Liver (tissue), 9 donors: Measurements from ENCODE around the gene KRTCAP3. TPM values are rescaled to one million over a fixed set of nuclear protein-coding genes. Genes with fewer than 3 reads are reported as not detected.
A peak's percentile ranks its signal among the peaks of the same experiment; 100 is the strongest.

ENCODE experiments used
- DNase-seq: peaks from one replicate; pipeline ENCODE4 v3.0.0-alpha.2; 2017; ENCODE audit warnings: low spot score
- H3K27ac ChIP-seq, 2 donors: one replicate each; pipeline ENCODE4 v1.7.0; 2013; ENCODE audit warnings: inconsistent platforms in 2 of 2, low read length in 2 of 2, control low read depth in 1 of 2, low read depth in 1 of 2, mild to moderate bottlenecking in 1 of 2
- H3K27me3 ChIP-seq, 4 donors: one replicate each; pipeline versions ENCODE4 v1.6.1 to v1.7.0; 2013; ENCODE audit warnings: low read length in 3 of 4, inconsistent platforms in 1 of 4, mild to moderate bottlenecking in 1 of 4, moderate library complexity in 1 of 4; ENCODE audit not compliant: control insufficient read depth in 4 of 4, insufficient read depth in 4 of 4
- H3K36me3 ChIP-seq, 4 donors: one replicate each; pipeline versions ENCODE4 v1.6.1 to v1.7.0; 2013; ENCODE audit warnings: low read length in 3 of 4, mild to moderate bottlenecking in 3 of 4, low read depth in 1 of 4, moderate library complexity in 1 of 4; ENCODE audit not compliant: control insufficient read depth in 4 of 4, insufficient read depth in 3 of 4
- H3K4me1 ChIP-seq, 4 donors: one replicate each; pipeline versions ENCODE4 v1.6.1 to v1.7.0; 2013; ENCODE audit warnings: low read length in 3 of 4, mild to moderate bottlenecking in 3 of 4, moderate library complexity in 1 of 4; ENCODE audit not compliant: control insufficient read depth in 4 of 4, insufficient read depth in 4 of 4
- H3K4me3 ChIP-seq, 3 donors: one replicate each; pipeline versions ENCODE4 v1.6.1 to v1.7.0; 2013; ENCODE audit warnings: low read length in 3 of 3, control low read depth in 1 of 3, low read depth in 1 of 3, mild to moderate bottlenecking in 1 of 3
- H3K9ac ChIP-seq, 2 donors: one replicate each; pipeline ENCODE4 v1.7.0; 2013; ENCODE audit warnings: low read length in 2 of 2, mild to moderate bottlenecking in 2 of 2, moderate library complexity in 2 of 2, control low read depth in 1 of 2, low read depth in 1 of 2
- H3K9me3 ChIP-seq, 4 donors: one replicate each; pipeline versions ENCODE4 v1.6.1 to v1.7.0; 2013; ENCODE audit warnings: low read length in 3 of 4; ENCODE audit not compliant: control insufficient read depth in 4 of 4
- CTCF ChIP-seq: fragments of 150-350 bp; IDR thresholded peaks from 2 replicates; pipeline ENCODE4 v1.5.1; 2017; ENCODE audit warnings: improper control_type of control experiment, low read depth, low read length; ENCODE audit not compliant: missing input control
- EGR1 ChIP-seq, 2 donors: IDR thresholded peaks; 2 replicates each; pipeline ENCODE4 v1.6.1; 2016 to 2018; ENCODE audit warnings: antibody characterized with exemption in 2 of 2, low read depth in 2 of 2
- FOXA1 ChIP-seq: IDR thresholded peaks from 2 replicates; pipeline ENCODE4 v1.6.1; 2016; ENCODE audit warnings: antibody characterized with exemption
- FOXA2 ChIP-seq: IDR thresholded peaks from 2 replicates; pipeline ENCODE4 v1.6.1; 2016; ENCODE audit warnings: antibody characterized with exemption
- GABPA ChIP-seq, 2 donors: IDR thresholded peaks in 1 of 2; conservative IDR thresholded peaks in 1 of 2; 2 replicates each; pipeline ENCODE4 v1.6.1; 2016; ENCODE audit warnings: antibody characterized with exemption in 2 of 2, mild to moderate bottlenecking in 1 of 2, moderate library complexity in 1 of 2
- HNF4A ChIP-seq, 2 donors: conservative IDR thresholded peaks; 2 replicates each; pipeline ENCODE4 v1.6.1; 2016; ENCODE audit warnings: antibody characterized with exemption in 2 of 2, mild to moderate bottlenecking in 2 of 2
- HNF4G ChIP-seq: IDR thresholded peaks from 2 replicates; pipeline ENCODE4 v1.6.1; 2016; ENCODE audit warnings: antibody characterized with exemption
- JUND ChIP-seq, 2 donors: IDR thresholded peaks; 2 replicates each; pipeline ENCODE4 v1.6.1; 2016; ENCODE audit warnings: antibody characterized with exemption in 2 of 2
- NR2F2 ChIP-seq: IDR thresholded peaks from 2 replicates; pipeline ENCODE4 v1.6.1; 2016; ENCODE audit warnings: antibody characterized with exemption
- RAD21 ChIP-seq, 2 donors: IDR thresholded peaks; 2 replicates each; pipeline ENCODE4 v1.6.1; 2016; ENCODE audit warnings: antibody characterized with exemption in 2 of 2, mild to moderate bottlenecking in 2 of 2
- REST ChIP-seq: IDR thresholded peaks from 2 replicates; pipeline ENCODE4 v1.6.1; 2016; ENCODE audit warnings: antibody characterized with exemption, mild to moderate bottlenecking
- RXRA ChIP-seq, 2 donors: IDR thresholded peaks; 2 replicates each; pipeline ENCODE4 v1.6.1; 2017 to 2018; ENCODE audit warnings: antibody characterized with exemption in 2 of 2, mild to moderate bottlenecking in 1 of 2
- SP1 ChIP-seq: IDR thresholded peaks from 2 replicates; pipeline ENCODE4 v1.6.1; 2018; ENCODE audit warnings: antibody characterized with exemption, mild to moderate bottlenecking
- TAF1 ChIP-seq: conservative IDR thresholded peaks from 2 replicates; pipeline ENCODE4 v1.6.1; 2016; ENCODE audit warnings: antibody characterized with exemption, mild to moderate bottlenecking
- YY1 ChIP-seq: IDR thresholded peaks from 2 replicates; pipeline ENCODE4 v1.6.1; 2016; ENCODE audit warnings: antibody characterized with exemption, mild to moderate bottlenecking
- WGBS: extraction: QIAGEN DNeasy Blood & Tissue Kit; methylation state at CpG from one replicate; pipeline ENCODE4 v1.1.7; 2013; 5-methylcytosine and 5-hydroxymethylcytosine counted together
- polyA plus RNA-seq, 2 donors: library from polyadenylated mRNA; stranded (reverse) in 1 of 2; unstranded in 1 of 2; fragments of 200-250 nt in 1 of 2; fragments of >200 nt in 1 of 2; fragmentation: Nextera tagmentation in 1 of 2; extraction: Ambion mirVana in 1 of 2; gene quantifications; one replicate each; pipeline versions ENCODE4 v1.2.1 to v1.2.3, GENCODE V29; 2013 to 2015
- total RNA-seq, 2 donors: library from RNA; depleted of rRNA; stranded (reverse); fragments of >200 nt; gene quantifications; one replicate each; pipeline ENCODE4 v1.2.3, GENCODE V29; 2014
- TF ChIP-seq, protein P1 (sequence below): IDR thresholded peaks from 2 replicates; pipeline ENCODE4 v1.6.1; 2016; ENCODE audit warnings: antibody characterized with exemption
- TF ChIP-seq, protein P2 (sequence below): IDR thresholded peaks from 2 replicates; pipeline ENCODE4 v1.6.1; 2016; ENCODE audit warnings: antibody characterized with exemption
- donor health status: healthy.
- donor health status: healthy.
- donor health status: healthy.
- donor health status: healthy.
- donor health status: healthy.

KRTCAP3 gene
- total and polyA plus RNA-seq, 4 donors, result 1.8 to 12.7 (median 4.7) TPM

- no peak overlapping the region for H3K9ac ChIP-seq
- H3K4me1 ChIP-seq, result peaks cover 0 to 4% (median under 1%) of the 10 kb centered on the region in 4 donors
- H3K27ac ChIP-seq, result no peak overlapping the region
- H3K27me3 ChIP-seq, result no peaks in the 10 kb centered on the region
- peaks cover 17 to 62% (median 56%) of the 10 kb centered on the region in 4 donors for H3K36me3 ChIP-seq
- no peak for TF ChIP-seq HNF4A (conservative IDR thresholded peaks at IDR 0.05)
- TF ChIP-seq, protein P1, sequence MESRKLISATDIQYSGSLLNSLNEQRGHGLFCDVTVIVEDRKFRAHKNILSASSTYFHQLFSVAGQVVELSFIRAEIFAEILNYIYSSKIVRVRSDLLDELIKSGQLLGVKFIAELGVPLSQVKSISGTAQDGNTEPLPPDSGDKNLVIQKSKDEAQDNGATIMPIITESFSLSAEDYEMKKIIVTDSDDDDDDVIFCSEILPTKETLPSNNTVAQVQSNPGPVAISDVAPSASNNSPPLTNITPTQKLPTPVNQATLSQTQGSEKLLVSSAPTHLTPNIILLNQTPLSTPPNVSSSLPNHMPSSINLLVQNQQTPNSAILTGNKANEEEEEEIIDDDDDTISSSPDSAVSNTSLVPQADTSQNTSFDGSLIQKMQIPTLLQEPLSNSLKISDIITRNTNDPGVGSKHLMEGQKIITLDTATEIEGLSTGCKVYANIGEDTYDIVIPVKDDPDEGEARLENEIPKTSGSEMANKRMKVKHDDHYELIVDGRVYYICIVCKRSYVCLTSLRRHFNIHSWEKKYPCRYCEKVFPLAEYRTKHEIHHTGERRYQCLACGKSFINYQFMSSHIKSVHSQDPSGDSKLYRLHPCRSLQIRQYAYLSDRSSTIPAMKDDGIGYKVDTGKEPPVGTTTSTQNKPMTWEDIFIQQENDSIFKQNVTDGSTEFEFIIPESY, result no peak
- TF ChIP-seq CTCF, result no peak
- no peak for TF ChIP-seq REST
- no peak for TF ChIP-seq FOXA1
- no peak for TF ChIP-seq GABPA (IDR thresholded peaks at IDR 0.05 in 1 of 2, conservative IDR thresholded peaks at IDR 0.05 in 1 of 2)
- no peak for TF ChIP-seq YY1
- no peak for TF ChIP-seq JUND (IDR thresholded peaks at IDR 0.05)
- TF ChIP-seq TAF1, result no peak
- TF ChIP-seq EGR1 (IDR thresholded peaks at IDR 0.05; ENCODE audit: low read depth in 2 of 2), result no peak
- TF ChIP-seq SP1, result no peak
- no peak for DNase-seq
- no peak overlapping the region for H3K4me3 ChIP-seq
- no peaks in the 10 kb centered on the region for H3K9me3 ChIP-seq
- WGBS, result 92% methylated on average over 6 of the region's 6 CpGs
These were observed 6.6 kb upstream of the KRTCAP3 start for GRCh38 chr2:27435628-27436027.

DNA sequence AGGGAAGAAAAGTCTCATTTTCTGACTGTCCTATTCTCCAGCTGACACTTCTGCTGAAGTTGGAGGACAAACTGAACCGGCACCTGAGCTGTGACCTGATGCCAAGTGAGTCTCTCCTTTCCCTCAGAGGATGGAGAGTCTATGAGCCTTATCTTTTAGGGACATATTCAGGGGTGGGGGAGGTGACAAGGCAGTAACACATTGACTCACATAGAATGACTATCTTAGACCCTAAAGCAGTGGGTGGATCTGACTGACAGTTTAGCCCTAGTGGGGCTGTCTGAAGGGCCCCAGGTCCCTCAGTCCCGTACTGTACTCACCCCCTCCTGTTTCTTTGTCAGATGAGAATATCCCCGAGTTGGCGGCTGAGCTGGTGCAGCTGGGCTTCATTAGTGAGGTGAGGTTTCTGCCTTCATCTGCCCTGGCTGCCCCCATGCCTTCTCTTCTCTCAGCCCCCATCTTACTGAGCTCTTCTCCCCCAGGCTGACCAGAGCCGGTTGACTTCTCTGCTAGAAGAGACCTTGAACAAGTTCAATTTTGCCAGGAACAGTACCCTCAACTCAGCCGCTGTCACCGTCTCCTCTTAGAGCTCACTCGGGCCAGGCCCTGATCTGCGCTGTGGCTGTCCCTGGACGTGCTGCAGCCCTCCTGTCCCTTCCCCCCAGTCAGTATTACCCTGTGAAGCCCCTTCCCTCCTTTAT lies 805 bp upstream of the KRTCAP3 start:
- peaks cover 14 to 51% (median 39%) of the 10 kb centered on the region in 4 donors for H3K36me3 ChIP-seq
- H3K9me3 ChIP-seq, result no peaks in the 10 kb centered on the region
- DNase-seq, result peak; percentile 61
- no peak overlapping the region for H3K9ac ChIP-seq
- no peak overlapping the region for H3K27ac ChIP-seq
- no peak overlapping the region for H3K4me3 ChIP-seq
- peaks cover 3 to 10% (median 6%) of the 10 kb centered on the region in 4 donors for H3K4me1 ChIP-seq
- no peaks in the 10 kb centered on the region for H3K27me3 ChIP-seq
- 93% methylated on average over 10 of the region's 10 CpGs for WGBS
- TF ChIP-seq YY1 (no peak), JUND (IDR thresholded peaks at IDR 0.05) (no peak), RAD21 (IDR thresholded peaks at IDR 0.05) (no peak), NR2F2 (no peak), SP1 (no peak), HNF4A (conservative IDR thresholded peaks at IDR 0.05) (no peak), RXRA (IDR thresholded peaks at IDR 0.05) (no peak), FOXA1 (no peak), REST (no peak), GABPA (IDR thresholded peaks at IDR 0.05 in 1 of 2, conservative IDR thresholded peaks at IDR 0.05 in 1 of 2) (no peak), FOXA2 (no peak), HNF4G (no peak)
- TF ChIP-seq, protein P1, result no peak
- TF ChIP-seq, protein P2, sequence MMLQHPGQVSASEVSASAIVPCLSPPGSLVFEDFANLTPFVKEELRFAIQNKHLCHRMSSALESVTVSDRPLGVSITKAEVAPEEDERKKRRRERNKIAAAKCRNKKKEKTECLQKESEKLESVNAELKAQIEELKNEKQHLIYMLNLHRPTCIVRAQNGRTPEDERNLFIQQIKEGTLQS, result no peak
